SH-SY5Y (cell line): ENCODE data around the gene ARHGEF25.

Experiments
- GATA2 ChIP-seq: IDR thresholded peaks from 2 replicates; pipeline ENCODE4 v1.6.1; 2011; ENCODE audit warnings: mild to moderate bottlenecking, low read depth, low read length
- GATA3 ChIP-seq: IDR thresholded peaks from 2 replicates; pipeline ENCODE4 v1.6.1; 2011; ENCODE audit warnings: low read depth, mild to moderate bottlenecking, low read length, moderate library complexity

DNA sequence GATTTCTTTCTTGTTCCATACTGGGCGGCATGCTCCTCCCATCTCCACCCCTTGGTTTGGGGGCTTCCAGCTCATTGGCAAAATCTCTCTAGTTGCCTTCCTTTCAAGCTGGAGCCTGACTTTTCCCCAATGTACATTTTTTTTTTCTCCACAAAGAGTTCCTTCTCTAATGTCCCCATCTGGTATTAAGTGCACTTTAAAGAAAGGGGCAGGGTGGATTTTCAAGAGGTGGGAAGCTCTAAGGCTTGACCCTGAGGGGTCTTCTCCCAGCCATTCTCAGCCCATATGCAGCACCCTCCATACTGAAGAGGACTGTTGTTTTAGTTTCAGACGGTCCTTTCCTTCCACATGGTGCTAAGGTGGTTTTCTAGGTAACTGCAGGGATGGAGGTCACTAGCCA, 26.1 kb upstream of the ARHGEF25 start:
- TF ChIP-seq GATA2 (no peak), GATA3 (no peak)
